GM12878 (cell line): Measurements from ENCODE around the gene PADI3. TPM values are rescaled to one million over a fixed set of nuclear protein-coding genes. Genes with fewer than 3 reads are reported as not detected.

ENCODE experiments used
- ATAC-seq: fragments of 200-7000 bp; cut with Tn5 transposase; 3 replicates; pipeline ENCODE4 v1.9.1; 2020; ENCODE audit warnings: mild to moderate bottlenecking, moderate library complexity
- BruUV-seq: library from RNA; stranded (reverse); fragments of 400-500 nt; replicated peaks from 2 replicates; lab custom pipeline; 2021; lab: Mats Ljungman, UMichigan
- CTCF ChIA-PET: fragments of 300-600 bp; sonication (Branson Sonifier 250); formaldehyde crosslinking; extraction: SDS; loops from one replicate; lab custom pipeline; 2021; ENCODE audit warnings: inconsistent platforms; lab: Yijun Ruan, JAX
- POLR2A ChIA-PET: fragments of 350-600 bp; formaldehyde crosslinking; extraction: SDS; loops from one replicate; lab custom pipeline; 2021; ENCODE audit warnings: inconsistent platforms; lab: Charles Lee
- RAD21 ChIA-PET: fragments of 300-600 bp; sonication (Branson Sonifier 250); formaldehyde crosslinking; loops from one replicate; lab custom pipeline; 2023; ENCODE audit warnings: antibody characterized with exemption; ENCODE audit not compliant: unreplicated experiment; lab: Charles Lee
- SMC1A ChIA-PET: fragments of 300-600 bp; sonication (Branson Sonifier 250); formaldehyde crosslinking; loops from one replicate; lab custom pipeline; 2023; ENCODE audit not compliant: unreplicated experiment, uncharacterized antibody; lab: Charles Lee
- DNase-seq: peaks from one replicate; pipeline ENCODE4 v3.0.0-alpha.2; 2011; ENCODE audit warnings: low read depth, low spot score
- FAIRE-seq: peaks from 3 replicates; lab custom pipeline; 2011; peaks lifted over from hg19 to GRCh38; lab: Jason Lieb, UNC
- H2AFZ ChIP-seq: 2 replicates; pipeline ENCODE4 v1.6.0; 2011; ENCODE audit warnings: low read depth, low read length, control low read depth; ENCODE audit not compliant: control insufficient read depth
- H3K27ac ChIP-seq: 2 replicates; pipeline ENCODE4 v1.5.1; 2011; ENCODE audit warnings: control low read depth; ENCODE audit not compliant: control insufficient read depth, insufficient read depth
- H3K27me3 ChIP-seq, 2 experiments: replicated peaks in 1 of 2; 2 replicates each; pipeline versions ENCODE4 v1.6.0 to v1.6.1; 2011; ENCODE audit warnings: low read length in 1 of 2; ENCODE audit not compliant: control insufficient read depth in 2 of 2, insufficient read depth in 2 of 2
- H3K36me3 ChIP-seq, 2 experiments: 2 replicates each; pipeline ENCODE4 v1.5.1; 2011; ENCODE audit warnings: low read length in 1 of 2; ENCODE audit not compliant: control insufficient read depth in 2 of 2, insufficient read depth in 2 of 2
- H3K4me1 ChIP-seq: 2 replicates; pipeline ENCODE4 v1.6.1; 2011; ENCODE audit warnings: mild to moderate bottlenecking, low read length, moderate library complexity, mixed read lengths; ENCODE audit not compliant: control insufficient read depth, insufficient read depth
- H3K4me2 ChIP-seq: 2 replicates; pipeline ENCODE4 v1.6.0; 2011; ENCODE audit warnings: control low read depth; ENCODE audit not compliant: control insufficient read depth, insufficient read depth
- H3K4me3 ChIP-seq: fragments of 200-600 bp; sonication (generic); 2 replicates; pipeline ENCODE4 v1.5.1; 2016
- H3K79me2 ChIP-seq: 2 replicates; pipeline ENCODE4 v1.6.0; 2011; ENCODE audit warnings: low read length; ENCODE audit not compliant: control insufficient read depth, insufficient read depth
- H3K9ac ChIP-seq: 2 replicates; pipeline ENCODE4 v1.8.0; 2011; ENCODE audit warnings: low read length, control low read depth, mixed read lengths; ENCODE audit not compliant: control insufficient read depth, insufficient read depth
- H3K9me3 ChIP-seq: replicated peaks from 3 replicates; pipeline ENCODE4 v1.5.1; 2011; ENCODE audit warnings: mild to moderate bottlenecking, low read length; ENCODE audit not compliant: control insufficient read depth, insufficient read depth
- H4K20me1 ChIP-seq: 2 replicates; pipeline ENCODE4 v1.6.0; 2011; ENCODE audit not compliant: control insufficient read depth, insufficient read depth
- ATF7 ChIP-seq: fragments of 450-650 bp; IDR thresholded peaks from 2 replicates; pipeline ENCODE4 v1.6.1; 2016; ENCODE audit warnings: low read depth, mild to moderate bottlenecking
- ELK1 ChIP-seq: IDR thresholded peaks from 2 replicates; pipeline ENCODE4 v1.6.1; 2012; ENCODE audit warnings: low read depth, low read length, improper control_type of control experiment
- HSF1 ChIP-seq: fragments of 150-350 bp; IDR thresholded peaks from 2 replicates; pipeline ENCODE4 v1.6.1; 2014; ENCODE audit warnings: mild to moderate bottlenecking, low read depth, low read length
- KDM1A ChIP-seq: fragments of 200-600 bp; sonication (generic); IDR thresholded peaks from 2 replicates; pipeline ENCODE4 v1.6.1; 2016; ENCODE audit warnings: borderline replicate concordance
- PAX8 ChIP-seq: fragments of 450-650 bp; IDR thresholded peaks from 2 replicates; pipeline ENCODE4 v1.6.1; 2017; ENCODE audit warnings: mild to moderate bottlenecking, moderate library complexity
- SREBF2 ChIP-seq: IDR thresholded peaks from 2 replicates; pipeline ENCODE4 v1.6.1; 2012; ENCODE audit warnings: mild to moderate bottlenecking, low read length
- ZNF207 ChIP-seq: fragments of 450-650 bp; IDR thresholded peaks from 2 replicates; pipeline ENCODE4 v1.6.1; 2014; ENCODE audit warnings: antibody characterized with exemption, mild to moderate bottlenecking, borderline replicate concordance
- ZNF592 ChIP-seq: fragments of 450-650 bp; IDR thresholded peaks from 2 replicates; pipeline ENCODE4 v1.6.1; 2017; ENCODE audit warnings: mild to moderate bottlenecking, moderate library complexity
- WGBS: methylation state at CpG from one replicate; pipeline ENCODE4 v1.1.6; 2016; ENCODE audit warnings: low lambda C conversion rate; ENCODE audit not compliant: insufficient replicate concordance, insufficient coverage; ENCODE audit errors: missing lambda C conversion rate; 5-methylcytosine and 5-hydroxymethylcytosine counted together
- in situ Hi-C: fragments of 300-500 bp; cut with MboI; formaldehyde crosslinking; loops from 9 replicates; pipeline ENCODE4 v1.14.3; 2018; ENCODE audit warnings: mixed read lengths
- intact Hi-C: fragments of 100-400 bp; cut with micrococcal nuclease; formaldehyde crosslinking; loops from one replicate; pipeline ENCODE4 v1.14.2; 2022; ENCODE audit not compliant: unreplicated experiment
- polyA plus RNA-seq, 11 experiments: library from polyadenylated mRNA; depleted of rRNA in 4 of 11; unstranded in 6 of 11; stranded (reverse) in 5 of 11; fragments of >200 nt; fragmentation: Nextera tagmentation in 4 of 11; fragmentation: Illumina TruSeq in 1 of 11; extraction: Ambion mirVana in 4 of 11; extraction: Trizol in 1 of 11; gene quantifications; 1 replicate in 1 of 11; 2 replicates in 10 of 11; pipeline versions ENCODE4 v1.2.1 to v1.2.3, GENCODE V29; 2011 to 2016; ENCODE audit warnings: inconsistent platforms in 2 of 11, missing spikeins in 2 of 11, low read depth in 1 of 11
- total RNA-seq, 4 experiments: library from RNA; depleted of rRNA in 3 of 4; stranded (reverse); fragments of >200 nt in 3 of 4; fragmentation: Illumina TruSeq in 1 of 4; extraction: Trizol in 1 of 4; gene quantifications; 2 replicates each; pipeline versions ENCODE4 v1.2.1 to v1.2.3, GENCODE V29; 2013 to 2021

Gene PADI3
- total and polyA plus RNA-seq, 10 of the 15 experiments (the other 5 are each of a cell fraction or from before 2014, with no cell fraction given), result 0.01 TPM; not detected in 9

GRCh38 chr1:17255336-17255735 is 6.4 kb downstream of the PADI3 start:
- Histone ChIP-seq H3K9ac (no peak overlapping the region), H3K4me2 (no peak overlapping the region), H3K27me3 (no peaks in the 10 kb centered on the region; a peak in 1 of 4 replicates), H3K9me3 (no peaks in the 10 kb centered on the region), H4K20me1 (no peaks in the 10 kb centered on the region), H2AFZ (no peak overlapping the region), H3K79me2 (no peaks in the 10 kb centered on the region), H3K36me3 (no peaks in the 10 kb centered on the region), H3K4me3 (no peak overlapping the region), H3K27ac (no peak overlapping the region), H3K4me1 (no peaks in the 10 kb centered on the region; the same call in 1 of the 2 replicates)
- DNase-seq (no peak), FAIRE-seq (no peak), ATAC-seq (no peak)
- ChIA-PET RAD21 (no interaction called here), POLR2A (no interaction called here), CTCF (no interaction called here), SMC1A (no interaction called here)
- in situ Hi-C loops (no loop called here), intact Hi-C loops (no loop called here)
- 16% methylated on average over 5 of the region's 5 CpGs for WGBS
- TF ChIP-seq SREBF2 (no peak), ATF7 (no peak), KDM1A (no peak), ELK1 (no peak), ZNF207 (no peak), ZNF592 (no peak), HSF1 (no peak), PAX8 (no peak)
- no TSS peak for BruUV-seq
